Medulla oblongata (tissue), 1 donor: ENCODE measurements around the gene KCNQ1.

Experiments used
- DNase-seq: peaks from one replicate; pipeline ENCODE4 v3.0.0-alpha.2; 2015; ENCODE audit errors: extremely low spot score

Gene KCNQ1

GRCh38 chr11:2808850-2809846, 364.3 kb downstream of the KCNQ1 start:
- DNase-seq = no peak

DNA sequence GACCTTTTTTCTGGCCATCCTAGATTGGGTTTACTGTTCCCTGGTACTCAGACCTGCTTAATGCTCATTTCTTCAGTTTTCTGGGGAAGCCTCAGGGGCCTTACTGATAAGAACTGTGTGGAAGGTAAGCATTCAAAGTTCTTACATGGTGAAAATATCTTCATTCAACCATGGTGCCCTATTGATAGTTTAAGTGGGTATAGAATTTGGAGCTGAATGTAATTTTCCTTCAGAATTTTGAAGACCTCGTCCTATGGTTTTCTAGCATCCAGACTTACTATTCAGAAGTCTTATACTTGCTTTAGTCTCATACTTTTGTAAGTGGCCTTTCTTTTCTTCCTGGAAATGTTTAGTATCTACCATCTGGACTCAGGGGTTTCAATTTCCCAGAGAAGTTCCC, 365.0 kb downstream of the KCNQ1 start:
- DNase-seq = no peak

DNA sequence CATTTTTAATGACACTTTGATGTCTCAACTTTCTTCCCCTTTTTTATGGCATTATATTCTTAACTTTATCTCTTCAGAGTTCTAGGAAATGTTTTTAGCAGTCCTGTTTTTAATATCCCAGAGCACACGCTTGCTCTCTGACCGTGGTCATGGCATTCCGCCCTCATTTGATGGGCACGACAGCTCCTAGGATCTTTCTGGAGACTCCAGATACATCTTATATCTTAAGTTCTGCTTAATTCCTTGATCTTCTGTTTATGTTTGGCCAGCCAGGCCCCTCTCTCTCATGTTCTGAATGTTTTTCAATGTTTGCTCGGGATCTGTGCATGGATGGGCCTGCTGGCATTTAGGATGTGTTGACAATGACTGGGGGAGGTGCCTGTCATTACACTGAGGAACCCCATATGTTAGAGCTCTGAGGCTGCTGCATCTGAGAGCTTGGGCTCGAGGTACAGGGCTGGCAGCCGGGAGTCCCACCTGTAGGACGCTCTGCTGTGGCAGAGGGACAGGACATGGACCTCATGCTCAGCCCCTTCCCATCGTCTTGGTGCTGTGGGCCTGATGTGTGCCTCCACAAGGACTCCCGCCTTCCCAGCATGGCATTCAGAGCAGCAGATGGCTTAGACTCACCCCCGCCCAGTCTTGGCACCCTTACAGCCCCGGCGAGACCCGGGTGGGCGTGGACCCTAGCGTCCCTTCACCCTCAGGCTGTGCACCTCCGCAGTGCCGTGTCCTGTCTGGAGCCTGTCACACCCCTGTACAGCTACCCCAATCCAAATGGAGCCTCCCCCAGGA, 365.8 kb downstream of the KCNQ1 start:
- no peak for DNase-seq

GRCh38 chr11:2811206-2812091, 366.6 kb downstream of the KCNQ1 start:
- no peak for DNase-seq

GRCh38 chr11:2812371-2812991, 367.7 kb downstream of the KCNQ1 start:
- DNase-seq = no peak

- DNase-seq = no peak
Measured at GRCh38 chr11:2813141-2813908, 368.5 kb downstream of the KCNQ1 start.

DNA sequence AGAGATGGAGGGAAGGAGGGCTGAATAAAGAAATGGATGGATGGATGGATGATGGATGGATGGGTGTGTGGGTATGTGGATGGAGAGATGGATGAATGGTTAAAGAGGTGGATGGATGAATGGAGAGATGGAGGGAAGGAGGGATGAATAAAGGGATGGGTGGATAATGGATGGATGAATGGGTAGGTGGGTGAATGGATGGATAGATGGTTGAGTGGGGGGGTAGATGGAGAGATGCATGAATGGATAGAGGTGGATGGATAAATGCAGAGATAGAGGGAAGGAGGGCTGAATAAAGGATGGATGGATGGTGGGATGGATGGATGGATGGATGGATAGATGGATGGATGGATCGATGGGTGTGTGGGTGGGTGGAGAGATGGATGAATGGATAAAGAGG, 369.2 kb downstream of the KCNQ1 start:
- no peak for DNase-seq

GRCh38 chr11:2814751-2815150, 369.9 kb downstream of the KCNQ1 start:
- DNase-seq = no peak

GRCh38 chr11:2815762-2816496, 371.1 kb downstream of the KCNQ1 start:
- DNase-seq = no peak

DNA sequence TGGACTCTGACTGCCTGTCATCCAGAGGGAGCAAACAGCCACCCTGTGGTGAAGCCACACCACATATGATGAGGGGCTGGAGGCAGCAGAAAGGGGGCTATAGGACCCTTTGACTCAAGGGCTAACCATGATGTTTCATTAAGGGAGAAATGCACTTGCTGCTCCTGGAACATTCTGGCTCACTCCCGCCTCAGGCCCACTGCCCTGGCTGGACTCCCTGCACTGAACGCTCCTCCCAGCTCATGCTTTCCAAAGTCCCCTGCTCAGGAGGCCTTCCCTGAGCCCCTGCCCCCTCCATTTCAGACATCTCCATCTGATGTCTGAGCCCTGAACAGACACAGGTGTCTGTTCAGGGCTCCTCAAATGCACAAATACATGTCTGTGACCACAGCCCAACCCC, 371.7 kb downstream of the KCNQ1 start:
- DNase-seq = no peak

- DNase-seq = no peak
Measured at GRCh38 chr11:2816941-2817421, 372.2 kb downstream of the KCNQ1 start.

- no peak for DNase-seq
Measured at GRCh38 chr11:2817431-2817830, 372.6 kb downstream of the KCNQ1 start.

DNA sequence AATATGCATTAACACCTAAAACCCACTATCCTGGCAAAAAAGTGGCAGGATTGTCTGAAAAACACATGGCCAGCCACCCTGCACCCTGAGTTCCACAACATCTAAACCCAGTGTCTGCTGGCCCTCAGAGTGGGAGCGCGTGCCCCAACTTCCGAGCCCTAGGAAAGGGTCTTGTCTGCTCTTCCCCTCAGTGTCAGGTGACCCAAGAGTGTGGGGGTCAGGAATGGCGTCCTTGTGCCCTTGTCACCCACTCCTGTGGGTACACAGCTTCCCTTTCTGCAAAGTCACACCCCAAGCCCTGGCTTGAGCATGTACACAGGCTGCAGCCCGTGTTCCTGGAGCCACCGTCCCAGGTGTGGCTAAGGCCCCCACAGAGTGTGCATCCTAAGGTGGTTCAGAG, 373.2 kb downstream of the KCNQ1 start:
- DNase-seq = no peak

DNA sequence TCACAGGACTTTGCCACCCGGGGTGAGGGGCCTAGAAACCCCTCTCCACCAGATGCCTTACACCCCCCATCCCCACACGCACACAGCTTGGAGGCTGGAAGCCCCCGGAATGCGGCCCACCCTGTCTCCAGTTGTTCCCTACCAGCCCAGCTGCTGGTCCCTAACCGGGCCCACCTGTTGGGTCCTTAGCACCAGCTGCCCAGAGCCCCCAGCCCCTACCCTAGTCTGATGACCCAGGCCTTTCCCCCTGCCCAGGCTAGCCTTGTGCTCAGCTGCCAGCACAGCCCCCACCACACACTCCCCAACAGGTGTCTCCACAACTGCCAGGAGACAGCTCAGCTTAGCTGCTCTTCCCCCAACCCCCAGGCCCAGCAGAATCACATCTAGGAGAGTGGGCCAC, 373.7 kb downstream of the KCNQ1 start:
- no peak for DNase-seq

DNA sequence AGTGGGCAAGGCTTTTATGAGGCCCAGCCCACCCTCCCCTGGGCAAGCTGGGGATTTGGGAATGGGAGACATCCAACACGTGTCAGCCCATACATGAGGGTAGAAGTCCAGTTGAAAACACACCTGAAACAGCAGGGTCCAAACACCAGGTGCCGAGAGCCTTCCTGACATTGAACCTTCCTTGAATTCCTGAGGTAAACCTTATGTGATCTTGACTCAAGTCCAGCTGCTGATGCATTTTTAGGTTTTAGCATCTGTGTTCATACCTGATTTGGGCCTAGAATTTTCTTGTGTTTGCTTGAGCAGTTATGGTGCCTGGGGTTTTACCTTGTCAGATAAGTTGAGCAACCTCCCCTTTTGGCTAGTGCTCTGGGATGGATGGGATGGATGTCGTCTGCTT, 374.5 kb downstream of the KCNQ1 start:
- DNase-seq = no peak

DNA sequence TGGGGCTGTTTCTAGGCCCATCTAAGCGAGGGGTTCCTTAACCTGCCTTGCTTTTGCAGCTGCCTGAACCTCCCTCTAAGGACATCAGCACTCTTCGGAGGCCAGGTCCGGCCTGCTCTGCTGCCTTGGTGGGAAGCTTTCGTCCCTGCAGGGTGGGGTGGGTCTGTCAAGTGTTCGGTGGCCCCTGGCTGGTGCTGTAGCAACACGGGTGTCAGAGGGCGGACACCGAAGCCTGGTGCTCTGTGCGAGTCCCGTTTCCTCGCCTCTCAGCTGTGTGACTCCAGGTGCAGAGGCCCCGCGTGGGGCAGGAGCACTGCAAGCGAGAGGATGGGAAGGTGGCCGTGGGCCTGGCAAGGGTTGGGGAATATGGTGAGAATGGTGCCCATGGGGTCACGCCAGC, 376.2 kb downstream of the KCNQ1 start:
- DNase-seq = no peak

GRCh38 chr11:2821891-2822290, 377.1 kb downstream of the KCNQ1 start:
- no peak for DNase-seq

- no peak for DNase-seq
Measured at GRCh38 chr11:2824851-2825250, 380.0 kb downstream of the KCNQ1 start.

DNA sequence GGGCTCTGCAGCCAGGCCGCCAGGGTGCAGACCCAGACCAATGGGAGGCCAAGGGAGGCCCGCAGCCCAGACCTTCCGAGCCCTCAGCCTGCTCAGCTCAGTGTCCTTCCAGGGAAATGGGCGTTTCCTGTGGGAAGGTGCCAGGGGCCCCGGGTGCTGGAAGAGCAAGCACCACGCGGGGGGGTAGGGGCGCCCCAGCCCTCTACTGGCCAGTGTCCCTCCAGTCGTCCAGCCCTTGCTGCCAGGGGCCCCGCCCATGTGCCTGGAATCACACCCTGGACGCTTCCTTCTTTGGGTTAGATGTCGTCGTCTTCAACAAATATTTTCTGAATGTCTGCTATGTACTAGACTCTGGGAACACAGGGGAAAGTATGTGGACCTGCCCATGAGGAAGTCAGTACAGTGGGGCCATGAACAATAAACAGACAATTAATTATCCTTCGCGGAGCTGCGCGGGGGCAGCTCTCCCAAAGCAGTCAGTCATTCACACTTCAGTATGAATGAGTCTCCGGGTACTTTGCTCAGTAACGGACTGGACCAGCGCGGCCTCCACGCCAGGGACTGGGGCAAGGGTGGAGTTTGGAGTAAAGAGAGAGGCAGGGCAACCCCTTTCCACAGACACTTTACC, 380.6 kb downstream of the KCNQ1 start:
- DNase-seq = no peak
